Stomach (tissue), 9 donors: ENCODE measurements around the gene TRIM3. TPM values are rescaled to one million over a fixed set of nuclear protein-coding genes. Genes with fewer than 3 reads are reported as not detected.

Source experiments
- DNase-seq, 2 donors: peaks; one replicate each; pipeline versions ENCODE4 v3.0.0 to v3.0.0-alpha.2; 2013 to 2019
- H3K27ac ChIP-seq, 5 donors: fragments of 200-600 bp in 4 of 5; sonication (generic) in 4 of 5; one replicate each; pipeline ENCODE4 v1.5.1; 2013 to 2019; ENCODE audit warnings: mild to moderate bottlenecking in 1 of 5, moderate library complexity in 1 of 5
- H3K27me3 ChIP-seq, 3 donors: fragments of 200-600 bp; sonication (generic); one replicate each; pipeline ENCODE4 v1.5.1; 2017 to 2019; ENCODE audit warnings: mixed run types in 1 of 3
- H3K36me3 ChIP-seq, 4 donors: fragments of 200-600 bp; sonication (generic); 1 replicate in 3 of 4; 2 replicates in 1 of 4; pipeline ENCODE4 v1.5.1; 2016 to 2019
- H3K4me1 ChIP-seq, 4 donors: fragments of 200-600 bp; sonication (generic); one replicate each; pipeline ENCODE4 v1.5.1; 2016 to 2019
- H3K4me3 ChIP-seq, 4 donors: fragments of 200-600 bp; sonication (generic) in 3 of 4; one replicate each; pipeline ENCODE4 v1.5.1; 2016 to 2019; ENCODE audit warnings: mild to moderate bottlenecking in 1 of 4
- H3K9me3 ChIP-seq, 4 donors: fragments of 200-600 bp; sonication (generic); one replicate each; pipeline ENCODE4 v1.5.1; 2016 to 2019
- CTCF ChIP-seq, 7 experiments: fragments of 450-650 bp in 4 of 7; fragments of 200-600 bp in 3 of 7; sonication (generic) in 3 of 7; IDR thresholded peaks; one replicate each; pipeline ENCODE4 v1.5.1; 2016 to 2019; ENCODE audit warnings: antibody characterized with exemption in 7 of 7, control low read depth in 2 of 7, mild to moderate bottlenecking in 1 of 7
- EP300 ChIP-seq: sonication (generic); formaldehyde crosslinking; IDR thresholded peaks from one replicate; pipeline ENCODE4 v1.6.1; 2017; ENCODE audit warnings: antibody characterized with exemption
- POLR2A ChIP-seq, 4 donors: fragments of 450-650 bp; IDR thresholded peaks; one replicate each; pipeline ENCODE4 v1.6.1; 2016; ENCODE audit warnings: antibody characterized with exemption in 4 of 4, control low read depth in 2 of 4, mild to moderate bottlenecking in 1 of 4, moderate library complexity in 1 of 4
- POLR2AphosphoS5 ChIP-seq, 3 donors: sonication (generic); formaldehyde crosslinking; IDR thresholded peaks; one replicate each; pipeline ENCODE4 v1.6.1; 2016; ENCODE audit warnings: antibody characterized with exemption in 3 of 3
- WGBS, 5 donors: extraction: QIAGEN DNeasy Blood & Tissue Kit in 3 of 5; methylation state at CpG; one replicate each; pipeline versions ENCODE4 v1.1.5 to v1.1.7; 2013 to 2018; 5-methylcytosine and 5-hydroxymethylcytosine counted together
- intact Hi-C: fragments of 100-400 bp; cut with DNase I; formaldehyde crosslinking; loops from one replicate; pipeline ENCODE4 v1.15.1; 2023; ENCODE audit warnings: low total_unique reads
- polyA plus RNA-seq, 3 donors: library from polyadenylated mRNA; stranded (reverse); fragments of 200-250 nt; gene quantifications; one replicate each; pipeline ENCODE4 v1.2.3, GENCODE V29; 2013
- total RNA-seq, 5 donors: library from RNA; depleted of rRNA; stranded (reverse); fragments of >200 nt; gene quantifications; one replicate each; pipeline versions ENCODE4 v1.1.0 to v1.2.3, GENCODE V29; 2014 to 2016
- donor health status: healthy with polysubstance abuse.
- donor health status: Bipolar disorder and iron deficiency.
- donor health status: healthy.

TRIM3 gene
- total and polyA plus RNA-seq, 8 donors, result 10.9 to 474 (median 25.6) TPM

GRCh38 chr11:6402061-6402470 is 71.7 kb downstream of the TRIM3 start:
- intact Hi-C loops, result no loop called here
- DNase-seq, result no peak
- Histone ChIP-seq H3K27ac (peak overlapping the region in 3 of 5 donors; percentile 25 to 56 (median 40)), H3K36me3 (peaks cover 13 to 69% (median 36%) of the 10 kb centered on the region in 4 donors), H3K4me3 (no peak overlapping the region), H3K27me3 (no peaks in the 10 kb centered on the region), H3K9me3 (no peaks in the 10 kb centered on the region), H3K4me1 (peaks cover 0 to 31% (median 17%) of the 10 kb centered on the region in 4 donors)
- TF ChIP-seq POLR2AphosphoS5 (IDR thresholded peaks at IDR 0.05) (no peak), POLR2A (IDR thresholded peaks at IDR 0.05) (no peak), EP300 (no peak)
- 80 to 92% (median 84%) methylated on average over 11 to 12 of the region's 12 CpGs for WGBS, 5 donors

- TF ChIP-seq POLR2A (IDR thresholded peaks at IDR 0.05) (no peak), EP300 (no peak), CTCF (IDR thresholded peaks at IDR 0.05) (no peak), POLR2AphosphoS5 (IDR thresholded peaks at IDR 0.05) (no peak)
- peak overlapping the region in 1 of 5 donors; percentile 7 for H3K27ac ChIP-seq
- DNase-seq, result no peak
- H3K9me3 ChIP-seq, result no peaks in the 10 kb centered on the region
- WGBS, 5 donors, result 87 to 93% (median 91%) methylated on average over 7 of the region's 7 CpGs
- no peak overlapping the region for H3K4me3 ChIP-seq
- intact Hi-C loops, result no loop called here
- H3K27me3 ChIP-seq, result no peaks in the 10 kb centered on the region
- peaks cover 13 to 71% (median 36%) of the 10 kb centered on the region in 4 donors for H3K36me3 ChIP-seq
- peaks cover 0 to 31% (median 15%) of the 10 kb centered on the region in 4 donors for H3K4me1 ChIP-seq
Measured at GRCh38 chr11:6401464-6401863, 72.3 kb downstream of the TRIM3 start.

GRCh38 chr11:6400431-6401345 is 73.1 kb downstream of the TRIM3 start:
- Histone ChIP-seq H3K4me3 (no peak overlapping the region), H3K9me3 (no peaks in the 10 kb centered on the region), H3K27ac (no peak overlapping the region), H3K4me1 (peaks cover 0 to 31% (median 14%) of the 10 kb centered on the region in 4 donors), H3K36me3 (peaks cover 13 to 77% (median 39%) of the 10 kb centered on the region in 4 donors), H3K27me3 (no peaks in the 10 kb centered on the region)
- TF ChIP-seq EP300 (no peak), POLR2A (IDR thresholded peaks at IDR 0.05) (no peak), POLR2AphosphoS5 (IDR thresholded peaks at IDR 0.05) (no peak), CTCF (IDR thresholded peaks at IDR 0.05) (no peak)
- no peak for DNase-seq
- intact Hi-C loops, result no loop called here
- WGBS, 5 donors, result 94 to 98% (median 97%) methylated on average over 15 of the region's 15 CpGs

Other genes starting within 250 kb of the TRIM3 start
- 100 to 1,000 TPM in 2 of 5 donors, 10 to 100 TPM in 3; 22.9 to 324 (median 44.6) TPM for gene FHIP1B, start 239.3 kb downstream of the TRIM3 start, total RNA-seq
- gene FHIP1B, start 239.3 kb downstream of the TRIM3 start, polyA plus RNA-seq, result 10 to 100 TPM; 17.0 to 32.1 (median 19.6) TPM
- not detected for gene CNGA4, start 234.9 kb downstream of the TRIM3 start, total RNA-seq
- gene CNGA4, start 234.9 kb downstream of the TRIM3 start, polyA plus RNA-seq, result under 1 TPM in 1 of 3 donors, not detected in 2; 0.08 TPM
- 10 to 100 TPM in 4 of 5 donors, not detected in 1; 17.5 to 47.8 (median 30.2) TPM for gene CCKBR, start 214.1 kb downstream of the TRIM3 start, total RNA-seq
- 10 to 100 TPM in 1 of 3 donors, 1 to 10 TPM in 2; 6.5 to 11.5 (median 7.5) TPM for gene CCKBR, start 214.1 kb downstream of the TRIM3 start, polyA plus RNA-seq
- gene CAVIN3, start 153.4 kb downstream of the TRIM3 start, total RNA-seq, result 100 to 1,000 TPM in 1 of 5 donors, 10 to 100 TPM in 4; 12.8 to 166 (median 22.9) TPM
- 100 to 1,000 TPM in 1 of 3 donors, 10 to 100 TPM in 2; 51.1 to 119 (median 68.4) TPM for gene CAVIN3, start 153.4 kb downstream of the TRIM3 start, polyA plus RNA-seq
- 10 to 100 TPM in 3 of 5 donors, 1 to 10 TPM in 2; 7.6 to 66.9 (median 31.4) TPM for gene SMPD1, start 83.5 kb downstream of the TRIM3 start, total RNA-seq
- 10 to 100 TPM; 16.0 to 20.2 (median 16.9) TPM for gene SMPD1, start 83.5 kb downstream of the TRIM3 start, polyA plus RNA-seq
- gene APBB1, start 54.8 kb downstream of the TRIM3 start, total RNA-seq, result 10 to 100 TPM; 19.4 to 60.1 (median 26.6) TPM
- 10 to 100 TPM; 18.8 to 22.8 (median 19.5) TPM for gene APBB1, start 54.8 kb downstream of the TRIM3 start, polyA plus RNA-seq
- 10 to 100 TPM in 1 of 5 donors, not detected in 4; 27.2 TPM for gene HPX, start 33.0 kb downstream of the TRIM3 start, total RNA-seq
- 1 to 10 TPM in 2 of 3 donors, under 1 TPM in 1; 0.31 to 2.0 (median 1.5) TPM for gene HPX, start 33.0 kb downstream of the TRIM3 start, polyA plus RNA-seq
- 10 to 100 TPM; 44.0 to 91.1 (median 76.4) TPM for gene ARFIP2, start 7.4 kb upstream of the TRIM3 start, total RNA-seq
- gene ARFIP2, start 7.4 kb upstream of the TRIM3 start, polyA plus RNA-seq, result 10 to 100 TPM; 44.8 to 69.7 (median 52.0) TPM
- gene TIMM10B, start 7.6 kb upstream of the TRIM3 start, total RNA-seq, result 100 to 1,000 TPM in 1 of 5 donors, 10 to 100 TPM in 3, 1 to 10 TPM in 1; 9.3 to 103 (median 25.9) TPM
- gene TIMM10B, start 7.6 kb upstream of the TRIM3 start, polyA plus RNA-seq, result 10 to 100 TPM; 14.9 to 25.8 (median 25.3) TPM
- 10 to 100 TPM; 10.6 to 45.1 (median 24.0) TPM for gene DNHD1, start 23.3 kb upstream of the TRIM3 start, total RNA-seq
- gene DNHD1, start 23.3 kb upstream of the TRIM3 start, polyA plus RNA-seq, result 1 to 10 TPM; 1.8 to 4.8 (median 2.6) TPM
- 10 to 100 TPM in 2 of 5 donors, 1 to 10 TPM in 3; 1.8 to 22.6 (median 7.6) TPM for gene RRP8, start 129.7 kb upstream of the TRIM3 start, total RNA-seq
- 10 to 100 TPM; 16.5 to 23.1 (median 18.0) TPM for gene RRP8, start 129.7 kb upstream of the TRIM3 start, polyA plus RNA-seq
- gene ILK, start 129.8 kb upstream of the TRIM3 start, total RNA-seq, result 100 to 1,000 TPM in 4 of 5 donors, 10 to 100 TPM in 1; 60.0 to 308 (median 123) TPM
- 100 to 1,000 TPM; 123 to 138 (median 124) TPM for gene ILK, start 129.8 kb upstream of the TRIM3 start, polyA plus RNA-seq
- 100 to 1,000 TPM in 4 of 5 donors, 10 to 100 TPM in 1; 15.8 to 234 (median 163) TPM for gene TAF10, start 138.3 kb upstream of the TRIM3 start, total RNA-seq
- gene TAF10, start 138.3 kb upstream of the TRIM3 start, polyA plus RNA-seq, result 100 to 1,000 TPM; 115 to 160 (median 154) TPM
- gene TPP1, start 145.5 kb upstream of the TRIM3 start, total RNA-seq, result 100 to 1,000 TPM in 1 of 5 donors, 10 to 100 TPM in 4; 45.9 to 213 (median 91.5) TPM
- 10 to 100 TPM; 11.9 to 32.8 (median 26.1) TPM for gene TPP1, start 145.5 kb upstream of the TRIM3 start, polyA plus RNA-seq
- 10 to 100 TPM in 4 of 5 donors, 1 to 10 TPM in 1; 9.9 to 22.8 (median 17.4) TPM for gene DCHS1, start 181.9 kb upstream of the TRIM3 start, total RNA-seq
- gene DCHS1, start 181.9 kb upstream of the TRIM3 start, polyA plus RNA-seq, result 1 to 10 TPM in 2 of 3 donors, under 1 TPM in 1; 0.76 to 2.6 (median 1.6) TPM
- 100 to 1,000 TPM in 1 of 5 donors, 10 to 100 TPM in 3, 1 to 10 TPM in 1; 9.0 to 148 (median 20.4) TPM for gene MRPL17, start 209.4 kb upstream of the TRIM3 start, total RNA-seq
- gene MRPL17, start 209.4 kb upstream of the TRIM3 start, polyA plus RNA-seq, result 10 to 100 TPM; 43.2 to 52.2 (median 49.4) TPM